Measurements from ENCODE around the gene TAS2R38. TPM values are rescaled to one million over a fixed set of nuclear protein-coding genes. Genes with fewer than 3 reads are reported as not detected.

The TAS2R38 gene
- total RNA-seq, 1 experiment from 2014 or later = not detected

DNA sequence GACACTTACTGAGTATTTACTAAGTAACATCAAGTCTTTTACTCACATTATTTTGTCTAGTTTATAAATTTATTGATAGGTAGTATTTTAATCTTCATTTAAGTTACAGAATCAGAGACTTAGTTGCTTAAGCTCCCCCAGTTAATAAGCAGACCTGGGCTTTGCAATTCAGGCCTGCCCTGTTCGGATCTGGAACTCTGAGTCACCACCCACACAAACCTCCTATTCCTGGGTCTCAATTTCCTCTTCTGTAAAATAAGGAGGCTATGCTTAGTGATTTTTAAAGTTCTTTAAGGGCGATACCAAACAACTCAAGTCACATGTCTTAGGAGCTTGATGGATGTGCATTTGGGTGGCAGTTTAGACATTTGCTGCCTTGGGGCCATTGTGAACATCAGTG is 18.6 kb upstream of the TAS2R38 start:
- H3K36me3 ChIP-seq (ENCODE audit: control insufficient read depth in 1 of 2, insufficient read depth in 2 of 2, low read length in 2 of 2) = no peaks in the 10 kb centered on the region
- H3K9me3 ChIP-seq (ENCODE audit: control insufficient read depth in 1 of 2, insufficient read depth in 1 of 2, low read depth in 1 of 2, low read length in 2 of 2) = no peaks in the 10 kb centered on the region
- H3K4me3 ChIP-seq (replicated peaks in 1 of 2; ENCODE audit: low read depth in 1 of 2, low read length in 2 of 2) = no peak overlapping the region
- TF ChIP-seq CTCF (IDR thresholded peaks at IDR 0.05 in 2 of 3, conservative IDR thresholded peaks at IDR 0.05 in 1 of 3; ENCODE audit: borderline replicate concordance in 1 of 3, insufficient read depth in 1 of 3, low read depth in 2 of 3, low read length in 2 of 3) (no peak), EGR1 (IDR thresholded peaks at IDR 0.05; ENCODE audit: low read depth) (no peak), CEBPB (IDR thresholded peaks at IDR 0.05; ENCODE audit: low read depth) (no peak), SRF (IDR thresholded peaks at IDR 0.05; ENCODE audit: low read depth) (no peak), CBX3 (IDR thresholded peaks at IDR 0.05; ENCODE audit: low read depth) (no peak), TCF7L2 (IDR thresholded peaks at IDR 0.05; ENCODE audit: borderline replicate concordance, extremely low read depth, insufficient read depth, insufficient read length) (no peak), ELF1 (IDR thresholded peaks at IDR 0.05; ENCODE audit: borderline replicate concordance, low read depth) (no peak), ZNF274 (IDR thresholded peaks at IDR 0.05; ENCODE audit: low read depth, low read length) (no peak), ZBTB33 (IDR thresholded peaks at IDR 0.05; ENCODE audit: extremely low read depth, insufficient replicate concordance, low read length) (no peak)
- TF ChIP-seq, protein P1, sequence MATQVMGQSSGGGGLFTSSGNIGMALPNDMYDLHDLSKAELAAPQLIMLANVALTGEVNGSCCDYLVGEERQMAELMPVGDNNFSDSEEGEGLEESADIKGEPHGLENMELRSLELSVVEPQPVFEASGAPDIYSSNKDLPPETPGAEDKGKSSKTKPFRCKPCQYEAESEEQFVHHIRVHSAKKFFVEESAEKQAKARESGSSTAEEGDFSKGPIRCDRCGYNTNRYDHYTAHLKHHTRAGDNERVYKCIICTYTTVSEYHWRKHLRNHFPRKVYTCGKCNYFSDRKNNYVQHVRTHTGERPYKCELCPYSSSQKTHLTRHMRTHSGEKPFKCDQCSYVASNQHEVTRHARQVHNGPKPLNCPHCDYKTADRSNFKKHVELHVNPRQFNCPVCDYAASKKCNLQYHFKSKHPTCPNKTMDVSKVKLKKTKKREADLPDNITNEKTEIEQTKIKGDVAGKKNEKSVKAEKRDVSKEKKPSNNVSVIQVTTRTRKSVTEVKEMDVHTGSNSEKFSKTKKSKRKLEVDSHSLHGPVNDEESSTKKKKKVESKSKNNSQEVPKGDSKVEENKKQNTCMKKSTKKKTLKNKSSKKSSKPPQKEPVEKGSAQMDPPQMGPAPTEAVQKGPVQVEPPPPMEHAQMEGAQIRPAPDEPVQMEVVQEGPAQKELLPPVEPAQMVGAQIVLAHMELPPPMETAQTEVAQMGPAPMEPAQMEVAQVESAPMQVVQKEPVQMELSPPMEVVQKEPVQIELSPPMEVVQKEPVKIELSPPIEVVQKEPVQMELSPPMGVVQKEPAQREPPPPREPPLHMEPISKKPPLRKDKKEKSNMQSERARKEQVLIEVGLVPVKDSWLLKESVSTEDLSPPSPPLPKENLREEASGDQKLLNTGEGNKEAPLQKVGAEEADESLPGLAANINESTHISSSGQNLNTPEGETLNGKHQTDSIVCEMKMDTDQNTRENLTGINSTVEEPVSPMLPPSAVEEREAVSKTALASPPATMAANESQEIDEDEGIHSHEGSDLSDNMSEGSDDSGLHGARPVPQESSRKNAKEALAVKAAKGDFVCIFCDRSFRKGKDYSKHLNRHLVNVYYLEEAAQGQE (IDR thresholded peaks at IDR 0.05; ENCODE audit: low read depth) = no peak
- H3K4me2 ChIP-seq (ENCODE audit: low read length) = no peak overlapping the region
- ChIA-PET POLR2A (no interaction called here), RAD21 (ENCODE audit: low non-redundant PET in 1 of 2, low total read pairs in 2 of 2, uncharacterized antibody in 2 of 2, unreplicated experiment in 2 of 2) (no interaction called here), CTCF (no interaction called here)
- no peak overlapping the region for H2AFZ ChIP-seq (ENCODE audit: low read depth, low read length, poor library complexity, severe bottlenecking)
- H3K9ac ChIP-seq (ENCODE audit: low read length) = no peak overlapping the region
- no peaks in the 10 kb centered on the region for H3K27me3 ChIP-seq (ENCODE audit: insufficient read depth, low read length)
- no peaks in the 10 kb centered on the region for H3K4me1 ChIP-seq (ENCODE audit: control insufficient read depth in 1 of 2, insufficient read depth in 2 of 2, low read length in 2 of 2)
- BruUV-seq (replicated peaks) = no TSS peak
- H3K27ac ChIP-seq (ENCODE audit: low read depth, low read length) = no peak overlapping the region
- DNase-seq (ENCODE audit: low read depth, low spot score) = no peak
- no peak for ATAC-seq
- intact Hi-C loops (cut with micrococcal nuclease) = no loop called here
- H4K20me1 ChIP-seq (ENCODE audit: insufficient read depth) = no peaks in the 10 kb centered on the region
- H3K79me2 ChIP-seq (ENCODE audit: insufficient read depth, low read length) = no peaks in the 10 kb centered on the region
- H3K9me2 ChIP-seq (ENCODE audit: insufficient read depth) = no peaks in the 10 kb centered on the region

Measured in HCT116 (cell line).